Endothelial cell (in vitro differentiated cells): ENCODE results near the gene ITGB1. TPM values are rescaled to one million over a fixed set of nuclear protein-coding genes. Genes with fewer than 3 reads are reported as not detected.
A peak's percentile ranks its signal among the peaks of the same experiment; 100 is the strongest.

ENCODE experiments used
- DNase-seq: peaks from one replicate; pipeline ENCODE4 v3.0.0; 2021; ENCODE audit warnings: low spot score
- H3K27ac Mint-ChIP-seq: one replicate; pipeline ENCODE4 v1.8.0; 2021; ENCODE audit warnings: mixed read lengths, inconsistent platforms; ENCODE audit not compliant: unreplicated experiment
- H3K27me3 Mint-ChIP-seq: one replicate; pipeline ENCODE4 v1.8.0; 2021; ENCODE audit warnings: mild to moderate bottlenecking, moderate library complexity, mixed read lengths, inconsistent platforms; ENCODE audit not compliant: unreplicated experiment
- H3K36me3 Mint-ChIP-seq: one replicate; pipeline ENCODE4 v1.8.0; 2021; ENCODE audit warnings: mild to moderate bottlenecking, low read depth, mixed read lengths, inconsistent platforms; ENCODE audit not compliant: unreplicated experiment
- H3K4me1 Mint-ChIP-seq: one replicate; pipeline ENCODE4 v1.8.0; 2021; ENCODE audit warnings: mild to moderate bottlenecking, mixed read lengths, inconsistent platforms; ENCODE audit not compliant: unreplicated experiment
- H3K4me3 Mint-ChIP-seq: one replicate; pipeline ENCODE4 v1.8.0; 2021; ENCODE audit warnings: mild to moderate bottlenecking, mixed read lengths, inconsistent platforms; ENCODE audit not compliant: unreplicated experiment
- H3K9me3 Mint-ChIP-seq: one replicate; pipeline ENCODE4 v1.8.0; 2021; ENCODE audit warnings: mixed read lengths, inconsistent platforms; ENCODE audit not compliant: unreplicated experiment
- CTCF ChIP-seq: fragments of 200-600 bp; sonication (generic); IDR thresholded peaks from one replicate; pipeline ENCODE4 v1.5.0; 2021; ENCODE audit warnings: antibody characterized with exemption; ENCODE audit not compliant: unreplicated experiment
- total RNA-seq: library from RNA; stranded (reverse); fragmentation: NEBNext Ultra II Directional; extraction: Animal tissue kit (Norgen Biotek cat#: 25700); gene quantifications from one replicate; pipeline ENCODE4 v1.2.1, GENCODE V29; 2021; ENCODE audit not compliant: unreplicated experiment

The ITGB1 gene
- total RNA-seq, 1 donor from 2014 or later, result 504 TPM

- Mint-ChIP-seq H3K36me3 (peaks cover 11% of the 10 kb centered on the region), H3K27me3 (peaks cover 13% of the 10 kb centered on the region), H3K4me3 (no peak overlapping the region), H3K9me3 (no peaks in the 10 kb centered on the region), H3K4me1 (peaks cover 60% of the 10 kb centered on the region), H3K27ac (peak overlapping the region; percentile 21)
- DNase-seq, result no peak
- no peak for TF ChIP-seq CTCF
These were observed 15.9 kb downstream of the ITGB1 start for GRCh38 chr10:32942081-32942480.

- H3K36me3 Mint-ChIP-seq, result peaks cover 11% of the 10 kb centered on the region
- DNase-seq, result no peak
- peak overlapping the region; percentile 21 for H3K27ac Mint-ChIP-seq
- TF ChIP-seq CTCF, result no peak
- H3K4me1 Mint-ChIP-seq, result peaks cover 60% of the 10 kb centered on the region
- H3K9me3 Mint-ChIP-seq, result no peaks in the 10 kb centered on the region
- peak overlapping the region; percentile 13 for H3K4me3 Mint-ChIP-seq
- H3K27me3 Mint-ChIP-seq, result peaks cover 13% of the 10 kb centered on the region
These were observed 16.7 kb downstream of the ITGB1 start for GRCh38 chr10:32941357-32941756.

DNA sequence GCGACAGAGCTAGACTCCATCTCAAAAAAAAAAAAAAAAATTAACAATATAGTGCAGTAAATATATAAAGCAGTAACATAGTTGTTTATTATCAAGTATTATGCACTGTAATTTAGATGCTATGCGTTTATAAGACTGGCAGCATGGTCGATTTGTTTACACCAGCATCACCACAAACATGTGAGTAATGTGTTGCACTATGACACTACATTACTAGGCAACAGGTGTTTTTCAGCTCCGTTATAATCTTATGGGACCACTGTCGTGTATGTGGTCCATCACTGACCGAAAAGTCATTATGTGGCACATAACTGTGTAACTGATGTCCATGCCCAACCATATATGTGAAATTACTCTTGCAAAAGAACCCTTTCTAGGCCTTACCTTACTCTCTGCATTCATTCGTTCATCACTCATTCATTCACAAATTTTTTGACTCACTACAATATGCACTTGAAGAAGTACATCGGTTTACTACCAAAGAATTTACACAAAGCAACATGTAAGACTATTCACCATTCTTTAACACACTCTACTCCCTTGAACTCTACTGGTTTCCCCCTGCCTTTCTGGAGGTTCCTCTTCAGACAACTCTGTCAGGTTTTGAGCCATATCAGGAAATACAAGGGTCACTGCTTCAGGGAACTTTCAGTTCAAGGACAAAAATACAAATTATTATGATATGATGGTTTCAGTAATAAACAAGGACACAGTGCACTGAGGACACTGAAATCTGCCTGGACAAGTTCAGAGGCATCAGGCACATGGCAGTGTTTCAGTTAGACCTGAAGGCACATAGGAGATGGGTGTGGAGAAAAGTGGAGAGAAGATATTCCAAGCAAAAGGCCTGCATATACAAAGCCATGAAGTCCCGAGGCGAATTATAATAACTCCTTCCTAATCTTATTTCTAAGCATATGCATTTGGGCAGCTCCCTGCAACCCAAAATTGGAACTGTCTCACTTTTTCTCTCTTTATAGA is 17.4 kb downstream of the ITGB1 start:
- H3K27me3 Mint-ChIP-seq, result peaks cover 13% of the 10 kb centered on the region
- H3K4me3 Mint-ChIP-seq, result no peak overlapping the region
- H3K9me3 Mint-ChIP-seq, result no peaks in the 10 kb centered on the region
- no peak for DNase-seq
- peaks cover 11% of the 10 kb centered on the region for H3K36me3 Mint-ChIP-seq
- H3K27ac Mint-ChIP-seq, result peak overlapping the region; percentile 39
- no peak for TF ChIP-seq CTCF
- H3K4me1 Mint-ChIP-seq, result peaks cover 60% of the 10 kb centered on the region

DNA sequence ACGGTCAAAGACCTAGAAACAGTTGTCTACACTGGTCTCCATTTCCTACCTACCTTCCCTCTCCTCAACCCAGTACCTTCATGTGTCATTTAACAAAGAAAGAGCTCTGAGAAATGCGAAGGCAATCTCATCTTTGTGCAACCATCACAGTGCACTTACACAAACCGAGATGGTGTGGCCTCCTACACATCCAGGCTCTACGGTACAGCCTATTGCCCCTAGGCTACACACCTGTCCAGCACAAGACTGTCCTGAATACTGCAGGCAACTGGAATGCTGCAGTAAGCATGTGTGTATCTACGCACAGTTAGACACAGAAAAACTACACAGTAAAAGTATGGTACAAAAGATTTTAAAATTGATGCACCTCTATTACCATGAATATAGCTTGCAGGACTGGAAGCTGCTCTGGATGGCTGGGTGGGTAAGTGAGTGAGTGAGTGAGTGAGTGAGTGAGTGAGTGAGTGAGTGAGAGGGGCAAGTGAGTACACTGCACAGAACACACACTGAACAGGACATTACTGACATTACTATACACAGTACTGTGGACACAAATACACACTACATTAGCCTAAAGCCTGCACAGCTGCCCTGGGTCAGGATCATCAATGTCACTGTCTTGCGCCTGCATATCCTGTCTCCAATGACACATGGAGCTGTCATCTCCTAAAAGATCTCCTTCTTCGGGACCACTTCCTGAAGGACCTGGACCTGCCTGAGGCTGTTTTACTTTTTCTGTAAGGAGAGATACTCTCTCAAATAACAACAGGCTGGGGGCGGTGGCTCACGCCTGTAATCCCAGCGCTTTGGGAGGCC is 18.5 kb downstream of the ITGB1 start:
- no peak for DNase-seq
- Mint-ChIP-seq H3K27ac (peak overlapping the region; percentile 66), H3K9me3 (no peaks in the 10 kb centered on the region), H3K36me3 (peaks cover 11% of the 10 kb centered on the region), H3K4me1 (peaks cover 55% of the 10 kb centered on the region), H3K4me3 (no peak overlapping the region), H3K27me3 (peaks cover 13% of the 10 kb centered on the region)
- TF ChIP-seq CTCF, result no peak
